GM10266 (cell line): ENCODE results near the gene ORMDL3.
"Not testable (repeated sequence)": the region's sequence is repeated elsewhere in the genome, so short reads cannot be mapped to it uniquely, and the experiment has no call there.

Experiments used
- DNase-seq: peaks from one replicate; pipeline ENCODE4 v3.0.0; 2012; ENCODE audit errors: extremely low spot score
- CTCF ChIP-seq: IDR thresholded peaks from 2 replicates; pipeline ENCODE4 v1.5.1; 2012; ENCODE audit warnings: mild to moderate bottlenecking, low read depth; ENCODE audit not compliant: control insufficient read depth, insufficient read depth; ENCODE audit errors: missing control alignments

ORMDL3 gene

GRCh38 chr17:39899215-39899614 lies 28.2 kb downstream of the ORMDL3 start:
- DNase-seq = no peak
- TF ChIP-seq CTCF = no peak

DNA sequence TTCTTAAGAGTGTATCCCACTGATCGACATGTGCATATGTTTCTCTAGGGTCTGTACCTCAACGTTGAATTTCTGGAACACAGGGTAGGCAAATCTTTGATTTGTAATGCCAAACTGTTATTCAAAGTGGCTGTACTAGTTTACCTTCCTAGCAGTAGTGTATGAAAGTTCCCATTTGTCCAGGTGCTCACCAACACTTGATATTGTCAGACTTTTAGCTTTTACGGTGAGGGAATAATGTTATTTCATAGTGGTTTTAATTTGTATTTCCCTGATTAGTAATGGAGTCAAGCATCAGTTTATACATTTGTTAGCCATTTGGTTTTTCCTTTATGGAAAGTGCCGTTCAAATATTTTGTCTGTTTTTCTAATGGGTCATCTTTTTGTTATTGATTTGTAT lies 29.3 kb downstream of the ORMDL3 start:
- TF ChIP-seq CTCF = no peak
- DNase-seq = no peak

DNA sequence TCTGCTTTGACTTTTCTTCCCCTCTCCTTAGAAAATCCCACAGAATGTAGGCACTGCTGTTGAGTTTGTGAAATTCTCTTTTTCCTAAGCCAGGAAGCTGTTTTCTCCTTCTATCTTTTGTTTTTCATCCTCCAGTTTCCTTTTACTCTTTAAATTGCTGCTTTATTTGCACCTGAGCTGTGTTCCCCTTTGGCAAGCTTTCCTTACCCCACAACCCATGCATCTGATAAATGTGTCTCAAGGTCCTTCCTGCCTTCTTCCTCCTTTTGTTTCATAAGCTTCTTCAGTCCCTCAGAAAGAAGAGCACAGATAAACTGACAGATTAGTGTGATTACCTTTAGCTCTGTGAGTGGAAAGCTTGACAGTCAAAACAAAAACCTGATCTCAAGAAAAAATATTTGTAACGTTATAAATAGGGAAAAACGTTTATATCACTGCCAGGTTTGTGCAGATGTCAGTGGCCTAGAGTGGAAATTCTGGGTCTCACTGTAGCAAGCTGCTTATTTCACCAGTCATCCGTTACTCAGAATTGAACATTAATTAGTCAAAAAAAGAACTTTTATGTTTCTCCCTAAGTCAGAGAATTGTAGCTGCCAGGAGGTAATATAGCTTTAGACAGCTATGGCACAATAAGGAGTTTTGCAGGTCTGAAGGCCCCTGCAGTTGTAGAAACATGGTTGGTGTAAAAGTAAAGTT lies 32.6 kb downstream of the ORMDL3 start:
- TF ChIP-seq CTCF = no peak
- DNase-seq = no peak

DNA sequence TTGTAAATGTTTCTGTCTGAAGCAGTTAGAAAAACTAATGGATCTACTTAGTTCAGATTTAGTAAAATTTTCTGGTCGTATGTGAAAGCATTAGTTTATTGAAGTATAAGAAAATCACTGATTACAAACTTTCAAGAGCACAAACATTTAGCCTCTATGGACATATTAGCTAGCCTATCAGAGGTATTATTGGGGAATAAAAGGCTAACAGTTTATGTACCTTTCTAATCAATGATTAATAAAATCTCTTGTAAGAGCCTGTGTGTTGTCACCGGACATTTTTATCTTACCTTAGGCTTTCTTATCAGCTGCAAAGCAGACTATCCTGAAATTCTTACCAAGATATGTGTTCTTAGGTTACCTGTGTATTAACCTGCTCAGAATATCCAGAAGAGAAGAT lies 38.2 kb downstream of the ORMDL3 start:
- DNase-seq = no peak
- no peak for TF ChIP-seq CTCF

DNA sequence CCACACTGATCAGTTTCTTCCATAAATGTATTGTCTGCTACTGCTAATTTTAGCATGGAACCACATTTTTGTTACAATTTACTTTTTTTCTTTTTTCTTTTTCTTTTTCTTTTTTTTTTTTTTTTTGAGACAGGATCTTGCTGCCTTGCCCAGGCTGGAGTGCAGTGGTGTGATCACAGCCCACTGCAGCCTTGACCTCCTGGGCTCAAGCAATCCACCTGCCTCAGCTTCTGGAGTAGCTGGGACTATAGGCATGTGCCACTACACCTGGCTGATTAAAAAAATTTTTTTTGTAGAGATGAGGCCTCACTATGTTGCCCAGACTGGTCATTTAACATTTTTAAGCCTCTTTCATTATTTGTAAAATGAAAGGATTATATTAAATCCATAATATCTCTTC lies 40.3 kb downstream of the ORMDL3 start:
- no peak for TF ChIP-seq CTCF
- no peak for DNase-seq

- DNase-seq = not testable (repeated sequence)
Measured at GRCh38 chr17:39886102-39886501, 41.3 kb downstream of the ORMDL3 start.

DNA sequence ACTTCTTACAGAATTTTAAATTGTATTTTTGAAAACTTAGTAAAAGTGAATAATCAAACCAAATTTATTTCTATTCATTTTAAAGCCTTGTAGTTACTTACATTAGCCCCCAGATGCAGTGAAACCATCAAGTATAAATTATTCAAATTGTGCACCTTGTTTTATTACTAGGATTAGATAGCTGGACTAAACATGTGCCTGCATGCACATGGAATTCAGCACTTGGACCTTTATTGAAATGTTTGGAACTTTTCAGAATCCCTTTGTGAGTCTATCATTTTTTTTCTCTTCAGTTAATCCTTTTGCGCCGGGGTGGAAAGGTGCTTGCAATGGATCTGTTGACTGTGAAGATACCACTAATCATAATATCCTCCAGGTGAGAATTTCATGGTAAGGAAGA lies 54.6 kb downstream of the ORMDL3 start:
- no peak for DNase-seq
- TF ChIP-seq CTCF = no peak

GRCh38 chr17:39871801-39872200 lies 55.6 kb downstream of the ORMDL3 start:
- DNase-seq = no peak
- no peak for TF ChIP-seq CTCF
